ENCODE results near the gene PUM1.
A peak's percentile ranks its signal among the peaks of the same experiment; 100 is the strongest.

Gene PUM1

GRCh38 chr1:30929135-30929889 lies 136.2 kb downstream of the PUM1 start:
- DNase-seq (ENCODE audit: low read depth): no peak

- no peak for DNase-seq (ENCODE audit: low read depth)
These were observed 136.8 kb downstream of the PUM1 start for GRCh38 chr1:30928789-30929134.

GRCh38 chr1:30928171-30928570 lies 137.3 kb downstream of the PUM1 start:
- no peak for DNase-seq (ENCODE audit: low read depth)

- no peak for DNase-seq (ENCODE audit: low read depth)
These were observed 138.1 kb downstream of the PUM1 start for GRCh38 chr1:30927448-30927847.

GRCh38 chr1:30923597-30923996 lies 141.9 kb downstream of the PUM1 start:
- DNase-seq (ENCODE audit: low read depth): no peak

GRCh38 chr1:30920827-30921226 lies 144.7 kb downstream of the PUM1 start:
- DNase-seq (ENCODE audit: low read depth): no peak

- DNase-seq (ENCODE audit: low read depth): no peak
These were observed 146.3 kb downstream of the PUM1 start for GRCh38 chr1:30919025-30919881.

GRCh38 chr1:30916296-30916695 lies 149.2 kb downstream of the PUM1 start:
- DNase-seq (ENCODE audit: low read depth): no peak

- no peak for DNase-seq (ENCODE audit: low read depth)
These were observed 149.9 kb downstream of the PUM1 start for GRCh38 chr1:30915491-30916230.

GRCh38 chr1:30914931-30915330 lies 150.6 kb downstream of the PUM1 start:
- no peak for DNase-seq (ENCODE audit: low read depth)

- no peak for DNase-seq (ENCODE audit: low read depth)
These were observed 151.0 kb downstream of the PUM1 start for GRCh38 chr1:30914587-30914922.

- DNase-seq (ENCODE audit: low read depth): no peak
These were observed 152.4 kb downstream of the PUM1 start for GRCh38 chr1:30912913-30913652.

GRCh38 chr1:30912224-30912623 lies 153.3 kb downstream of the PUM1 start:
- DNase-seq (ENCODE audit: low read depth): no peak

GRCh38 chr1:30911059-30911954 lies 154.2 kb downstream of the PUM1 start:
- DNase-seq (ENCODE audit: low read depth): peak; percentile 30

GRCh38 chr1:30909365-30910068 lies 156.0 kb downstream of the PUM1 start:
- DNase-seq (ENCODE audit: low read depth): no peak

GRCh38 chr1:30908696-30909364 lies 156.7 kb downstream of the PUM1 start, which contains the start of gene SDC3:
Gene SDC3 (minus strand): TSS chr1:30908758. CDS start chr1:30908586, 172 bp downstream.
- no peak for DNase-seq (ENCODE audit: low read depth)

- DNase-seq (ENCODE audit: low read depth): no peak
These were observed 157.2 kb downstream of the PUM1 start for GRCh38 chr1:30908316-30908695.

- no peak for DNase-seq (ENCODE audit: low read depth)
These were observed 157.8 kb downstream of the PUM1 start for GRCh38 chr1:30907481-30908315.

All from stimulated activated CD4-positive, alpha-beta T cell treated with anti-CD3 and anti-CD28 coated beads, Interleukin-2, amount 100 ng/mL, for 4 hours (primary cell).